Peyer's patch (tissue), 4 donors: ENCODE results near the gene TMEM53.

Experiments
- POLR2A ChIP-seq, 2 donors: fragments of 450-650 bp; IDR thresholded peaks; one replicate each; pipeline ENCODE4 v1.5.1; 2017; ENCODE audit warnings: antibody characterized with exemption in 2 of 2, mild to moderate bottlenecking in 2 of 2, moderate library complexity in 2 of 2
- TF ChIP-seq, protein P1 (sequence below), 6 experiments: fragments of 450-650 bp in 4 of 6; fragments of 200-600 bp in 2 of 6; sonication (generic) in 1 of 6; IDR thresholded peaks; one replicate each; pipeline ENCODE4 v1.5.1; 2017 to 2019; ENCODE audit warnings: antibody characterized with exemption in 6 of 6, mild to moderate bottlenecking in 3 of 6, moderate library complexity in 1 of 6

DNA sequence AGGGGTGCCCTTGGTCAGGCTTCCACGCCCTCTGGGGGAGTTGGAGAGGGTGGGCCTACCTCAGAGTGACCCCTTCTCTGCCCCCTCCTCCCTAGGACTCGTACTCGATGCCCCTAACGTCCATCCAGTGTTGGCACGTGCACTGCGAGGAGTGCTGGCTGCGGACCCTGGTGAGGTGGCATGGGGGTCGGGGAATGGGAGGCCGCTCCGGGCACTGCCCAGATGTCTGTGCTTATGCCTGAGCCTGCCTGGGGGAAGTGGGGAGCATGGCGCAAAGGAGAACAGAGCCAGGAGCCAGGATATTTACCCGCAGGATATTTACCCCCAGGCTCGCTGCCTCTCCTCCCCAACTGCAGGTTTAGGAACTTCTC lies 24.5 kb downstream of the TMEM53 start:
- TF ChIP-seq, protein P1, sequence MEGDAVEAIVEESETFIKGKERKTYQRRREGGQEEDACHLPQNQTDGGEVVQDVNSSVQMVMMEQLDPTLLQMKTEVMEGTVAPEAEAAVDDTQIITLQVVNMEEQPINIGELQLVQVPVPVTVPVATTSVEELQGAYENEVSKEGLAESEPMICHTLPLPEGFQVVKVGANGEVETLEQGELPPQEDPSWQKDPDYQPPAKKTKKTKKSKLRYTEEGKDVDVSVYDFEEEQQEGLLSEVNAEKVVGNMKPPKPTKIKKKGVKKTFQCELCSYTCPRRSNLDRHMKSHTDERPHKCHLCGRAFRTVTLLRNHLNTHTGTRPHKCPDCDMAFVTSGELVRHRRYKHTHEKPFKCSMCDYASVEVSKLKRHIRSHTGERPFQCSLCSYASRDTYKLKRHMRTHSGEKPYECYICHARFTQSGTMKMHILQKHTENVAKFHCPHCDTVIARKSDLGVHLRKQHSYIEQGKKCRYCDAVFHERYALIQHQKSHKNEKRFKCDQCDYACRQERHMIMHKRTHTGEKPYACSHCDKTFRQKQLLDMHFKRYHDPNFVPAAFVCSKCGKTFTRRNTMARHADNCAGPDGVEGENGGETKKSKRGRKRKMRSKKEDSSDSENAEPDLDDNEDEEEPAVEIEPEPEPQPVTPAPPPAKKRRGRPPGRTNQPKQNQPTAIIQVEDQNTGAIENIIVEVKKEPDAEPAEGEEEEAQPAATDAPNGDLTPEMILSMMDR (IDR thresholded peaks at IDR 0.05) = no peak
- TF ChIP-seq POLR2A (IDR thresholded peaks at IDR 0.05) = no peak
